ENCODE measurements around the gene IFT88. TPM values are rescaled to one million over a fixed set of nuclear protein-coding genes. Genes with fewer than 3 reads are reported as not detected.

The IFT88 gene
- total RNA-seq, 1 experiment from 2014 or later = 5.2 TPM

DNA sequence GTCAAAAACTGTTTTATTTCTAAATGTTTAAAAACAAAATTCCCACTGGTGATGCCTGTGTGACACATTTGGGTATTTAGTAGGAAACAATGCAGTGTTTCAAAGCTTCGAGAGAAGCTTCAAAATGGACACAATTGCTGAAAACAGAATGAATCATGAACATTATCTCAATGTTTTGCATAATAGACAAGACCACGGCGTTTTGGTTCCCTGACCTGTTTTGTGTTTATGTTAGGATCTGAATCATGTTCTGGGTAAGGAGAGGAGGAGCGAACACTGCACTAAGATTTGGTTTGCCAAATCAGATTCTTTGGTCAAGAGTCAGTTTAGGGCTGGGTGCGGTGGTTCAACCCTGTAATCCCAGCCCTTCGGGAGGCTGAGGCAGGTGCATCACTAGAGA lies 42.2 kb downstream of the IFT88 start:
- H3K79me1 ChIP-seq (ENCODE audit: insufficient read depth, low read depth, low read length, poor library complexity, severe bottlenecking) = no peaks in the 10 kb centered on the region
- H3K4me2 ChIP-seq (ENCODE audit: insufficient read depth, insufficient read length, low read length) = no peak overlapping the region
- no peak for TF ChIP-seq CTCF (conservative IDR thresholded peaks at IDR 0.05)
- H3K18ac ChIP-seq (ENCODE audit: insufficient read length, low read depth, low read length) = no peak overlapping the region
- no peak overlapping the region for H4K8ac ChIP-seq (replicated peaks; ENCODE audit: insufficient read length, low read depth, low read length)
- no peak for DNase-seq
- H3K4me3 Mint-ChIP-seq = no peak overlapping the region
- no peak overlapping the region for H3K23ac ChIP-seq (ENCODE audit: insufficient read length, low read depth, low read length)
- H3K36me3 Mint-ChIP-seq (ENCODE audit: insufficient read depth in 1 of 3, low read depth in 3 of 3) = peaks cover 0 to 11% (median 0%) of the 10 kb centered on the region in 3 experiments; a peak in 1 of 7 replicates
- no peak overlapping the region for H2AFZ ChIP-seq (ENCODE audit: low read length)
- H3K4ac ChIP-seq (ENCODE audit: low read depth, low read length) = no peak overlapping the region
- no CpG with 5 or more reads among the region's 6 CpGs for WGBS (ENCODE audit: extremely low coverage, insufficient read length, low lambda C conversion rate)
- no peak overlapping the region for H3K56ac ChIP-seq (ENCODE audit: insufficient read length, low read depth, low read length)
- no peaks in the 10 kb centered on the region for H3K27me3 ChIP-seq (ENCODE audit: insufficient read depth, low read length)
- H3K27ac Mint-ChIP-seq = no peak overlapping the region
- no peaks in the 10 kb centered on the region for H3K9me3 Mint-ChIP-seq
- no peaks in the 10 kb centered on the region for H3K4me1 ChIP-seq (ENCODE audit: insufficient read depth, low read length)
- H3K23me2 ChIP-seq (ENCODE audit: insufficient read length, low read depth, low read length, poor library complexity, severe bottlenecking) = no peaks in the 10 kb centered on the region
- H3K27ac ChIP-seq (ENCODE audit: insufficient read length, low read depth, low read length) = no peak overlapping the region
- no peak overlapping the region for H2BK12ac ChIP-seq (ENCODE audit: insufficient read length, low read depth, low read length)
- no peaks in the 10 kb centered on the region for H4K20me1 ChIP-seq (ENCODE audit: control insufficient read depth, insufficient read depth, insufficient read length)
- no peak overlapping the region for H3T11ph ChIP-seq (ENCODE audit: low read length)
- no peak overlapping the region for H2BK20ac ChIP-seq (ENCODE audit: low read depth, low read length, poor library complexity, severe bottlenecking)
- no peak overlapping the region for H2BK5ac ChIP-seq (ENCODE audit: insufficient read length, low read length)
- H2AK5ac ChIP-seq (ENCODE audit: insufficient read length, low read length) = no peak overlapping the region
- H3K79me2 ChIP-seq (ENCODE audit: insufficient read depth, low read length) = no peaks in the 10 kb centered on the region
- H4K5ac ChIP-seq (ENCODE audit: insufficient read length, low read depth, low read length) = no peak overlapping the region
- no peaks in the 10 kb centered on the region for H3K9me3 ChIP-seq (ENCODE audit: control insufficient read depth, low read depth, low read length)
- H2BK15ac ChIP-seq (ENCODE audit: low read depth, low read length) = no peak overlapping the region
- H3K14ac ChIP-seq (ENCODE audit: insufficient read depth, low read length) = no peak overlapping the region
- H3K27me3 Mint-ChIP-seq (ENCODE audit: low read depth) = no peaks in the 10 kb centered on the region
- H4K91ac ChIP-seq (ENCODE audit: insufficient read length, low read depth, low read length) = no peak overlapping the region
- H2BK120ac ChIP-seq (ENCODE audit: low read depth, low read length, poor library complexity, severe bottlenecking) = no peak overlapping the region
- no peak overlapping the region for H3K9ac ChIP-seq (ENCODE audit: extremely low read depth, insufficient read length, low read length)
- peaks cover 5 to 6% of the 10 kb centered on the region in 2 experiments; a peak in 3 of 4 replicates for H3K4me1 Mint-ChIP-seq

All from H9 (cell line).